GM20000 (cell line): ENCODE data around the gene ANKMY2.

Experiments used
- DNase-seq: peaks from one replicate; pipeline ENCODE4 v3.0.0; 2012; ENCODE audit warnings: low spot score
- CTCF ChIP-seq: IDR thresholded peaks from 2 replicates; pipeline ENCODE4 v1.5.1; 2012; ENCODE audit warnings: mild to moderate bottlenecking, control low read depth; ENCODE audit errors: extremely low read depth, missing control alignments

The ANKMY2 gene

GRCh38 chr7:16587790-16588189 lies 57.8 kb downstream of the ANKMY2 start:
- no peak for DNase-seq
- TF ChIP-seq CTCF = no peak

GRCh38 chr7:16587129-16587528 lies 58.4 kb downstream of the ANKMY2 start:
- no peak for DNase-seq
- TF ChIP-seq CTCF = no peak

- DNase-seq = no peak
- no peak for TF ChIP-seq CTCF
Measured at GRCh38 chr7:16586081-16586874, 59.3 kb downstream of the ANKMY2 start.

- TF ChIP-seq CTCF = no peak
- no peak for DNase-seq
Measured at GRCh38 chr7:16585540-16585939, 60.0 kb downstream of the ANKMY2 start.

- no peak for TF ChIP-seq CTCF
- DNase-seq = no peak
Measured at GRCh38 chr7:16583834-16584233, 61.7 kb downstream of the ANKMY2 start.

- TF ChIP-seq CTCF = no peak
- no peak for DNase-seq
Measured at GRCh38 chr7:16581286-16581685, 64.3 kb downstream of the ANKMY2 start.

GRCh38 chr7:16579216-16579615 lies 66.3 kb downstream of the ANKMY2 start:
- TF ChIP-seq CTCF = no peak
- DNase-seq = no peak
